Calu3 (cell line): ENCODE measurements around the gene KIF26A. TPM values are rescaled to one million over a fixed set of nuclear protein-coding genes. Genes with fewer than 3 reads are reported as not detected.

Experiments used
- Bru-seq: library from RNA; stranded (reverse); fragments of 400-500 nt; gene quantifications from one replicate; lab custom pipeline; 2021; lab: Mats Ljungman, UMichigan
- BruChase-seq, 2 experiments: library from RNA; stranded (reverse); fragments of 400-500 nt; gene quantifications; one replicate each; lab custom pipeline; 2021; lab: Mats Ljungman, UMichigan
- BruUV-seq: library from RNA; stranded (reverse); fragments of 400-500 nt; replicated peaks from 2 replicates; lab custom pipeline; 2021; lab: Mats Ljungman, UMichigan
- CTCF ChIA-PET: fragments of 300-600 bp; sonication (Branson Sonifier 250); formaldehyde crosslinking; loops from one replicate; lab custom pipeline; 2022; ENCODE audit warnings: antibody characterized with exemption; lab: Charles Lee
- DNase-seq: peaks from one replicate; pipeline ENCODE4 v3.0.0; 2022
- H3K27ac Mint-ChIP-seq: one replicate; pipeline ENCODE4 v1.8.0; 2022; ENCODE audit warnings: mixed read lengths; ENCODE audit not compliant: unreplicated experiment
- H3K27me3 Mint-ChIP-seq: one replicate; pipeline ENCODE4 v1.8.0; 2022; ENCODE audit warnings: mixed read lengths; ENCODE audit not compliant: unreplicated experiment
- H3K36me3 Mint-ChIP-seq: one replicate; pipeline ENCODE4 v1.8.0; 2022; ENCODE audit warnings: mild to moderate bottlenecking, moderate library complexity, mixed read lengths; ENCODE audit not compliant: insufficient read depth, unreplicated experiment
- H3K4me1 Mint-ChIP-seq: one replicate; pipeline ENCODE4 v1.8.0; 2022; ENCODE audit warnings: mild to moderate bottlenecking, low read depth, mixed read lengths; ENCODE audit not compliant: unreplicated experiment
- H3K4me3 Mint-ChIP-seq: one replicate; pipeline ENCODE4 v1.8.0; 2022; ENCODE audit warnings: mild to moderate bottlenecking, low read depth, moderate library complexity, mixed read lengths; ENCODE audit not compliant: unreplicated experiment
- H3K9me3 Mint-ChIP-seq: one replicate; pipeline ENCODE4 v1.8.0; 2022; ENCODE audit warnings: low read depth, mixed read lengths; ENCODE audit not compliant: unreplicated experiment
- intact Hi-C: fragments of 100-400 bp; cut with micrococcal nuclease; formaldehyde crosslinking; loops from one replicate; pipeline ENCODE4 v1.10.0; 2022; ENCODE audit not compliant: unreplicated experiment
- long read RNA-seq: library from polyadenylated mRNA; stranded (forward); transcript quantifications from one replicate; pipeline ENCODE4 v2.0.0, GENCODE V29; 2022
- total RNA-seq: library from RNA; stranded (reverse); gene quantifications from 2 replicates; pipeline ENCODE4 v1.2.3, GENCODE V29; 2022
- TF ChIP-seq, protein P1 (sequence below): fragments of 200-600 bp; IDR thresholded peaks from one replicate; pipeline ENCODE4 v1.8.0; 2022; ENCODE audit warnings: antibody characterized with exemption; ENCODE audit not compliant: unreplicated experiment

The KIF26A gene
- total RNA-seq = 0.07 TPM in 2 replicates
- Bru-seq, nascent RNA = not detected
- BruChase-seq, experiment 1, labeled RNA remaining after a 6-hour chase = percentile 4 among the genes with signal in this experiment
- percentile 2 among the genes with signal in this experiment for BruChase-seq, experiment 2, labeled RNA remaining after a 2-hour chase
- long read RNA-seq = 0 reads

DNA sequence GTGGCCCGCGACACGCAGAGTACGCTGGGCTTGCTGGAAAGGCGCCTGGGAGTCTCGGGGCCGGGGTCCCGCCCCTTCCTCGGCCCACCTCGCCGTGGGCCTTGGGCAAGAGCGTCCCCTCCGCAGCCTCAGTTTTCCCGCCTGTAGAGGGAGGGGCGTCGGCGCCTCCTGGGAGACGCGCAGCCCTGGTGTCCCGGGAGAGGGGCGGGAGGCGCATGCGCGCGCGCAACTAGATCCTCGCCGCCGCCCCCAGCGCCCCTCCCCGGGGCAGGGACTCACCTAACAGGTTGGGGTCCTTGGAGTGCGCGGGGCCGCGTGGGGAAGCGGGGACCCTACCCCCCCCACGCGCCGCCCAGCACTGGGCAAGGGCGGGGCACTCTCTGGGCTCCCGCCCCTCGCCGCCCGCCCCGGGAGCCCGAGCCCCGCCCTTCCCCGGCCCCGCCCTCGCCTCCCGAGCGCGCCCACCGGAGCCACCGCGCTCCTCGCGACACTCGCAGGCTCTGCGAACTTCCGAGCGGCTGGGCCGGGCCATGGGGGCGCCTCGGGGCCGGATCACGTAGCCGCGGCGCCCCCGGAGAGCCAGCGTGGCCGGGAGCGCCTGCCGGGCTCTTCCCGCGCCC is at the start of gene KIF26A:
Gene KIF26A, plus strand, starts transcription at position 490 of the 620 bp plus-strand sequence. CDS start 136 bp downstream, outside the sequence.
- CTCF ChIA-PET = interaction anchor here (0.6 to 1.0 kb wide), 4 partner anchors 89 to 528 kb away, joined by 3 read pairs; no protein-coding TSS in a partner anchor
- H3K36me3 Mint-ChIP-seq = peaks cover 5% of the 10 kb centered on the region
- intact Hi-C loops = loop anchor here (10.0 kb wide), 1 partner anchor 497 kb away; no protein-coding TSS in a partner anchor
- peaks cover 84% of the 10 kb centered on the region for H3K27me3 Mint-ChIP-seq
- TF ChIP-seq, protein P1, sequence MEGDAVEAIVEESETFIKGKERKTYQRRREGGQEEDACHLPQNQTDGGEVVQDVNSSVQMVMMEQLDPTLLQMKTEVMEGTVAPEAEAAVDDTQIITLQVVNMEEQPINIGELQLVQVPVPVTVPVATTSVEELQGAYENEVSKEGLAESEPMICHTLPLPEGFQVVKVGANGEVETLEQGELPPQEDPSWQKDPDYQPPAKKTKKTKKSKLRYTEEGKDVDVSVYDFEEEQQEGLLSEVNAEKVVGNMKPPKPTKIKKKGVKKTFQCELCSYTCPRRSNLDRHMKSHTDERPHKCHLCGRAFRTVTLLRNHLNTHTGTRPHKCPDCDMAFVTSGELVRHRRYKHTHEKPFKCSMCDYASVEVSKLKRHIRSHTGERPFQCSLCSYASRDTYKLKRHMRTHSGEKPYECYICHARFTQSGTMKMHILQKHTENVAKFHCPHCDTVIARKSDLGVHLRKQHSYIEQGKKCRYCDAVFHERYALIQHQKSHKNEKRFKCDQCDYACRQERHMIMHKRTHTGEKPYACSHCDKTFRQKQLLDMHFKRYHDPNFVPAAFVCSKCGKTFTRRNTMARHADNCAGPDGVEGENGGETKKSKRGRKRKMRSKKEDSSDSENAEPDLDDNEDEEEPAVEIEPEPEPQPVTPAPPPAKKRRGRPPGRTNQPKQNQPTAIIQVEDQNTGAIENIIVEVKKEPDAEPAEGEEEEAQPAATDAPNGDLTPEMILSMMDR = no peak
- BruUV-seq = no TSS peak
- H3K4me1 Mint-ChIP-seq = no peaks in the 10 kb centered on the region
- H3K4me3 Mint-ChIP-seq = no peak within 1 kb of the TSS
- H3K9me3 Mint-ChIP-seq = no peaks in the 10 kb centered on the region
- no peak for DNase-seq
- no peak within 1 kb of the TSS for H3K27ac Mint-ChIP-seq

DNA sequence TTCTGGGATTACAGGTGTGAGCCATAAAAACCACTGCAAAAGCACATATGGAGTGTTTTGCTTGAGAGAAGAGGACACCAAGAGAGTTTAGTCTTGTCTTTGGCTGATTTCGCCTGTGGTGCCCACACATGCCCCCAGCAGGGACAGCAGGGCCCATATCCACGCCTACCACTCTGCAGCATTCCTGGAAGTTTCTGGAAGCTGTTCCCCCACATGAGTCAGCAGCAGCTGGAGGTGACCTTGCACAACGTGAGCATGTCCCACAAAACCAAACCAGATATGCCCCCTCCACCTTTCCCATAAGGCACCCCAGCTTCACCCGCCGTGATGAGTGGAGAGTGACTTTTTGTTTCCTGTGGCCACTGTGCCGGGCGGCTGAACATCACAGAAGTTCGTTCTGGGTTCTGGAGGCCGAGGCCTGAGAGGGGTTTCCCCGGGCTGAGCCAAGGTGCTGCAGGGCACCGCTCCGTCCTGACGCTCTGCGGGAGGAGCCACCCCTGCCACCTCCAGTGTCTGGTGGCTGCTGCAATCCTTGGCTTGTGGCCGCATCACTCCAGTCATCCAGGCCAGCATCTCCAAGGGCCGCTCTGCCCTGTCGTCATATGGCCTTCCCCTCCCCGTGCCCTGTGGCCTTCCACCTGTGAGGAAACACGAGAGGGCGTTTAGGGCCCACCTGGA is 48.2 kb upstream of the KIF26A start:
- peaks cover 23% of the 10 kb centered on the region for H3K27me3 Mint-ChIP-seq
- no peak overlapping the region for H3K27ac Mint-ChIP-seq
- peaks cover 8% of the 10 kb centered on the region for H3K4me1 Mint-ChIP-seq
- TF ChIP-seq, protein P1 = no peak
- CTCF ChIA-PET = no interaction called here
- BruUV-seq = no TSS peak
- DNase-seq = no peak
- no peaks in the 10 kb centered on the region for H3K9me3 Mint-ChIP-seq
- H3K4me3 Mint-ChIP-seq = no peak overlapping the region
- no peaks in the 10 kb centered on the region for H3K36me3 Mint-ChIP-seq
- intact Hi-C loops = no loop called here

DNA sequence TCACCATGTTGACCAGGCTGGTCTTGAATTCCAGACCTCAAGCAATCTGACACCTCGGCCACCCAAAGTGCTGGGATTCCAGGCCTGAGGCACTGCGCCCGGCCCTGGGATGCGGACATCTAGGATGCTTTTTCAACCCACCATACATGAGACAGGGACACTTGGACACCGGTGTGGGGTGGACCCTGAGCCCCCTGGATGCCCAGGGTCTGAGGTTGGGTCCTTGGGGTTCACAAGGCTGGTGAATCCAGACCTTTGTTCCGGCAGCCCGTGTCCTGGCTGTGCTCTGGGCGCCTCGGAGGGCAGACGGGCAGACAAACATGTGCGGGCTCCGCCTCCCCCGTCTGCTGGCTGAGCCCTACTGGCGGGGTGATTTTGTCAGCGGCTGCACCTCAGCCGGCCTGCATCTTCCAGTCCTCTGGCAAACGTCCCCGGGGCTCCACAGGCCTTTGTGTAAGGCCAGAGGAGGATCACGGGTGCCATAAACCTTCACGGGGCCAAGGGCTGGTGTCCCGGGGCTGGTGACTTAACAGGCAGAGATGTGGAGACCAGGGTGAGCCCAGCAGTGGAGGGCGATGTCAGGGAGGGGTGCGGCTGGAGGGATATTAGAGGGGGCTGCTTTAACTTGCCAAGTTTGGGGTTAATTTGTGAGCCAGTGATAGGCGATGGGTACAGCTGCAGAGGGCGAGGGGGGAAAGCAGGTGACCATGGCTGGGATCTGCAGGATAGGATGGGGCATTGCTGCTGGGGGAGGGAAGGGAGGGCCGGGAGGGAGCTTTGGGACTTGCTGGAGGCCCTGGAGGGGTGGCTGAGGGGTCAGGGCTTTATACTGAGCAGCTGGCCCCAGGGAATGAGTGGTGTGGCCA is 47.1 kb upstream of the KIF26A start:
- no peak overlapping the region for H3K4me3 Mint-ChIP-seq
- no peaks in the 10 kb centered on the region for H3K36me3 Mint-ChIP-seq
- TF ChIP-seq, protein P1 = no peak
- no peaks in the 10 kb centered on the region for H3K9me3 Mint-ChIP-seq
- CTCF ChIA-PET = no interaction called here
- H3K4me1 Mint-ChIP-seq = peaks cover 8% of the 10 kb centered on the region
- H3K27me3 Mint-ChIP-seq = peaks cover 33% of the 10 kb centered on the region
- no peak overlapping the region for H3K27ac Mint-ChIP-seq
- no TSS peak for BruUV-seq
- DNase-seq = no peak
- intact Hi-C loops = no loop called here
